NT2/D1 (cell line): ENCODE results near the gene LGALS4.

Experiments used
- DNase-seq: peaks from one replicate; pipeline ENCODE4 v3.0.0-alpha.2; 2011; ENCODE audit warnings: low read depth, low spot score
- H3K27me3 ChIP-seq: 2 replicates; pipeline ENCODE4 v1.6.0; 2011; ENCODE audit warnings: mild to moderate bottlenecking; ENCODE audit not compliant: insufficient read length, insufficient read depth
- H3K36me3 ChIP-seq: 2 replicates; pipeline ENCODE4 v1.6.1; 2011; ENCODE audit warnings: mild to moderate bottlenecking, low read length, mixed read lengths; ENCODE audit not compliant: insufficient read depth, insufficient read length
- H3K4me1 ChIP-seq: 2 replicates; pipeline ENCODE4 v1.5.1; 2011; ENCODE audit not compliant: insufficient read depth, insufficient read length
- H3K4me3 ChIP-seq: 2 replicates; pipeline ENCODE4 v1.5.1; 2011; ENCODE audit warnings: low read depth; ENCODE audit not compliant: insufficient read length
- H3K9ac ChIP-seq: 2 replicates; pipeline ENCODE4 v1.6.0; 2011; ENCODE audit warnings: low read depth; ENCODE audit not compliant: insufficient read length
- H3K9me3 ChIP-seq: 2 replicates; pipeline ENCODE4 v1.5.1; 2011; ENCODE audit warnings: mild to moderate bottlenecking, low read length; ENCODE audit not compliant: insufficient read depth
- SUZ12 ChIP-seq: IDR thresholded peaks from 2 replicates; pipeline ENCODE4 v1.6.1; 2011; ENCODE audit not compliant: insufficient read length, insufficient read depth; ENCODE audit errors: extremely low read depth
- YY1 ChIP-seq: IDR thresholded peaks from 2 replicates; pipeline ENCODE4 v1.6.1; 2011; ENCODE audit not compliant: insufficient read length, insufficient read depth
- ZNF274 ChIP-seq: IDR thresholded peaks from 2 replicates; pipeline ENCODE4 v1.6.1; 2011; ENCODE audit warnings: mild to moderate bottlenecking, low read depth, low read length

Gene LGALS4

DNA sequence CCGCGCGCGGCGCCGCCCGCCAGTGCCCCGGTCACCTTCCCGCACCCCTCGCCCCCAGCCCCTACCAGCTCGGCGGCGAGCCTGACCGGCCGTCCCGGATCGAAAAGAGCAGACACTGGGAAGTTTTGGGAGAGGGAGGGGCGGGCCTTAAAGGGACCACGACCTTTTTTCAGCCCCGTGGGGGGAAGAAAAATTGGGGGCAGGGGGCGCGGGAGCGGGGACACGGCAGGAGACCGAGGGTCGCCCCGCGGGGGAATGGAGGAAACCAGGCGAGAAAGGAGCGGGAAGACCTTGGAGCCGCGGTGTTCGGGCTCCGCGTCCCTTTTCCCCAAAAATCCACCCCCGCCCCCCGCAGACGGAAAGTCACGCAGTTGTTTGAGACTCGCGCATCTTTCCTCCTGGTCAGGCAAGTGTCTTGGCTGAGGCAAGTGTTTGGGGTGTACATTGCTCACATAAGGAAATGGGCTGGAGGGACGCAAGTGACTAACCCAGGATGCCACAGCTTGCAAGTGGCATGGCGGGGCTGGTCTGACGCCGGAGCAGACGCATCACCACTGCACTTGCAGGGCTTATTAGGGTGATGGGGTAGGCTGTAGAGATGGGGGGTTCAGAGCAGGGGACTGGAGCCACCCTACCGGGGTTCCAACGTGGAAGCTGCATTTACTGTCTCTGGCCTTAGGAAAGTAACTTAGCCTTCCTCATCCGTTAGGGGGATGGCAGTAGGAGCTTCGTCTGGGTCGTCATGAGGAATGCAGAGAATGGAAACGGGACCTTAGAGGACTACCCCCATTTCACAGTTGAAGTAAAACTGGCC, 39.7 kb upstream of the LGALS4 start:
- Histone ChIP-seq H3K4me1 (peaks cover 6% of the 10 kb centered on the region), H3K9ac (peak overlapping the region; percentile 90), H3K36me3 (peaks cover 13% of the 10 kb centered on the region), H3K4me3 (peak overlapping the region; percentile 67), H3K9me3 (peaks cover 9% of the 10 kb centered on the region; the same call in 1 of the 2 replicates), H3K27me3 (no peaks in the 10 kb centered on the region)
- no peak for DNase-seq
- TF ChIP-seq SUZ12 (no peak), YY1 (no peak), ZNF274 (no peak)

GRCh38 chr19:38851622-38852230, 39.0 kb upstream of the LGALS4 start:
- peaks cover 6% of the 10 kb centered on the region for H3K4me1 ChIP-seq
- peaks cover 21% of the 10 kb centered on the region for H3K36me3 ChIP-seq
- peaks cover 6% of the 10 kb centered on the region; the same call in 1 of the 2 replicates for H3K9me3 ChIP-seq
- H3K9ac ChIP-seq, result peak overlapping the region; percentile 88
- peak; percentile 79 for DNase-seq
- H3K27me3 ChIP-seq, result no peaks in the 10 kb centered on the region
- TF ChIP-seq ZNF274 (no peak), SUZ12 (no peak), YY1 (no peak)
- H3K4me3 ChIP-seq, result peak overlapping the region; percentile 71

DNA sequence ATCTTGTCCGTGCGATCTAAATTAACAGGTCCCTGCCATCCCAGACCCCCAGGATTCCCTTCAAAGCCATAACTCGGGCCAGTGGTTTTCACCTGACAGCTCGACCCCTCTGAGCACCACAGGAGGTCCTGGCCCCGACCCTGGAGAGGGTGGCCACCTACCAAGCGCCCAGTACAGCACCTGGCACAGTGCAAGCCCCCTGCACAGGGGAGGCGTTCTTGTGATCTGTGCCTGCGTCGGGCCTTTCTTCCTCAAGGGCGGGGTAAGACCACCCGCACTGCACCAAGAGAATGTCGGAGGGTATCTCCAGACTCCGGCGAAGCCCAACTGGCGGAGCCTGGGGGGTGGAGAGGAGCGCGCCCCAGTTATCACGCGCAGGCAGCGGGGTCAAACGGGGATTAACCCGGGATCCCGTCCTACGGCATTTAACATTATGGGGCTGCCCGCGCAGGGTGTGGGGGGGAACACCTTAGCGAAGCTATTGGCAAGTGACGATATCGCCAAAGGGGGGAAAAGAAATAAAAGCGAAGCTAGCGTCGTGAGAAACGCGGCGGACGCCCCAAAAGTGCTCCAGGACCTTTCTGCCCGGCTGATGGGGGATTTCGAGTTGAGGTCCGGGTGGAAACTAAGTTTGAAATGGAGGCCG, 38.4 kb upstream of the LGALS4 start:
- peak overlapping the region; percentile 88 for H3K9ac ChIP-seq
- TF ChIP-seq SUZ12 (no peak), ZNF274 (no peak), YY1 (no peak)
- peaks cover under 1% of the 10 kb centered on the region; the same call in 1 of the 2 replicates for H3K9me3 ChIP-seq
- H3K4me3 ChIP-seq, result peak overlapping the region; percentile 71
- no peaks in the 10 kb centered on the region for H3K27me3 ChIP-seq
- DNase-seq, result no peak
- peaks cover 6% of the 10 kb centered on the region for H3K4me1 ChIP-seq
- peaks cover 27% of the 10 kb centered on the region for H3K36me3 ChIP-seq

DNA sequence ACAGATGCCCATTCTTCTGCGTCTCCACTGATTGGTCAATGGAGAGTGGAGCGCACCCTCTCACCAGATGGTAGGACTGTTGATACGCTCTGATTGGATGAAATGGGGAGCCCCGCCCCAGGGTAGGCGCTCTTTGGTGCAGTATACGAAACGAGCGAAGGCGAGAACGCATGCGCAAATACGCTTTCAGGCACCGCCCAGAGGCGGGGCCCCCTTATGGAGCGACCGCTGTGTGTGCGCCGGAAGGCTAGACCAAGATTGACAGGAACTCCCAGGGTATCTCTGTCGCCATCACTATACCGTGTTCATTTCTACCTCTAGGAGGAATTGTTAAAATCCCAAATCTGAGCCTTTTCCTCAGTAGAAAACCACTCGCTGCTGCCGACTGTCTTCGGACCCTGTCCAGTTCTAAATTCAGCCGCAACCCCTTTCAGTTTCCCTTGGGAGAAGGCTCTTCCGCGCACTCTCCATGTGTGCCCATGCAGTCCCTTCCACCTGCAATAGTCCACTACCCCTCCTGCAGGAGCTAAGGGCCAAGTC, 37.8 kb upstream of the LGALS4 start:
- peaks cover 6% of the 10 kb centered on the region for H3K4me1 ChIP-seq
- DNase-seq, result no peak

GRCh38 chr19:38849860-38850435, 37.2 kb upstream of the LGALS4 start, which contains the start of gene HNRNPL:
Gene HNRNPL, minus strand, starts transcription at chr19:38849986. Its CDS starts 20 bp downstream, at chr19:38849966.
- no peaks in the 10 kb centered on the region for H3K9me3 ChIP-seq
- DNase-seq, result peak; percentile 98
- H3K4me3 ChIP-seq, result peak within 1 kb of the TSS; percentile 71
- peaks cover 38% of the 10 kb centered on the region for H3K36me3 ChIP-seq
- H3K27me3 ChIP-seq, result no peaks in the 10 kb centered on the region
- peak within 1 kb of the TSS; percentile 89 for H3K9ac ChIP-seq
- TF ChIP-seq SUZ12 (no peak), YY1 (no peak), ZNF274 (no peak)
- peaks cover 6% of the 10 kb centered on the region for H3K4me1 ChIP-seq

More for the DNA sequence above, 37.8 kb upstream of the LGALS4 start:
- H3K4me3 ChIP-seq, result peak overlapping the region; percentile 71
- H3K9me3 ChIP-seq, result no peaks in the 10 kb centered on the region
- peak overlapping the region; percentile 88 for H3K9ac ChIP-seq
- peaks cover 33% of the 10 kb centered on the region for H3K36me3 ChIP-seq
- H3K27me3 ChIP-seq, result no peaks in the 10 kb centered on the region
- TF ChIP-seq YY1, result no peak
- TF ChIP-seq SUZ12, result no peak
- TF ChIP-seq ZNF274, result no peak

DNA sequence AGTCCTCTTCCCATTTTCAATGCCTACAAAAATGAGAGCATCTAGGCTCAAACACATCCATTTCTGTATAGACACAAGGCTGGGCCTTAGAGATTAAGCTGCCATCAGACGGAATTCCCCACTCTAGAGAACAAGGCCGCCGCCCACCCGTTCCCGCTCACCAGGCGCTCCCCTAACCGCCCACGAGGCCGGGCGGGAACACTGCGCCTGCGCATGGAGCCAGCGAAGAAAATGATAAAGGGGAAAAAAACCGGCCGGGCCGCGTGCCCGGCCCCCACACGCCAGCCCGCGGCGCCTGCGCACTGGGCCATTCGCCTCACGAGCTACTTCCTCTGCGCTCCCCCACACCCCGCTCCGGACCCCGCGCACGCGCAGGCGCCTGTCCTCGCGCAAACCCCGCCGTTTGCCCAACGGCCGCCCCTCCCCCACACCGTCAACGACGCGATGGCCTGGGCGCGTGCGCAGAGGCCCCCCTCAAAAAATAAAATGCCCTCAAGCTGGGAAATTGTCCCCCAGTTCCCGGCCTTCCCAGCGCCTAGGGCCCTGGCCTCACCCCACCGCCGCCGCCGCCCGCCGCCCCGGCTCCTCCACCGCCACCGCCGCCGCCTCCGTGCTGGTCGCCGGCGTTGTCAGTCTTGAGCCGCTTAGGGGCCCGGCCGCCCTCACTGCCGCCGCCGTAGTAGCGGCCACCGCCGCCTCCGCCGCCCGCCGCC, 36.6 kb upstream of the LGALS4 start:
- peaks cover 45% of the 10 kb centered on the region for H3K36me3 ChIP-seq

More for the DNA sequence above, 36.6 kb upstream of the LGALS4 start:
- H3K9ac ChIP-seq, result peak overlapping the region; percentile 89
- H3K9me3 ChIP-seq, result no peaks in the 10 kb centered on the region
- TF ChIP-seq YY1 (no peak), ZNF274 (no peak), SUZ12 (no peak)
- peak overlapping the region; percentile 69 for H3K4me3 ChIP-seq
- peak; percentile 77 for DNase-seq
- H3K27me3 ChIP-seq, result no peaks in the 10 kb centered on the region
- H3K4me1 ChIP-seq, result peaks cover 6% of the 10 kb centered on the region
